ENCODE results near the gene HOXD9. TPM values are rescaled to one million over a fixed set of nuclear protein-coding genes. Genes with fewer than 3 reads are reported as not detected.

HOXD9 gene
- total and polyA plus RNA-seq, 8 donors, result 0.18 to 0.76 (median 0.49) TPM; not detected in 4

DNA sequence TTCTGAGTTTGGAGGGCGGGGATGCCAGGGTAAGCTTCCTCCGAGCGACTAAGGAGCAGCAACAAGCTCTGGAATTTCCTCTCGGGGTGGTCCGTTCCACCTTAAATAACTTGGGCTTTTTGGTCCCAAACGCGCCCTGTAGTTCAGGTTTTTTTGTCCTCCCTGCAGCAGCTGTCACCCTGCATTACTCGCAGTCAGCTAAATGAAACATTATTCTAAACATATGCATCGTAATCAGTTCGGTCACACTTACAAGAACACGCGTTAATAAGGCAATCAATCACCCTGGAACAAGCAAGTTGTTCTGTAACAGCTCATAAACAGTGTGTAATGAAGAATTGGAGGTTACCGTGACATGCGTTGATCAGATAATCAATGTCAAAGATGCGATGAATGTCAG, 47.0 kb upstream of the HOXD9 start:
- no peak for DNase-seq
- WGBS, 5 donors, result 6 to 14% (median 12%) methylated on average over 15 of the region's 15 CpGs
- intact Hi-C loops (cut with DNase I; ENCODE audit: low total_unique reads), result no loop called here

DNA sequence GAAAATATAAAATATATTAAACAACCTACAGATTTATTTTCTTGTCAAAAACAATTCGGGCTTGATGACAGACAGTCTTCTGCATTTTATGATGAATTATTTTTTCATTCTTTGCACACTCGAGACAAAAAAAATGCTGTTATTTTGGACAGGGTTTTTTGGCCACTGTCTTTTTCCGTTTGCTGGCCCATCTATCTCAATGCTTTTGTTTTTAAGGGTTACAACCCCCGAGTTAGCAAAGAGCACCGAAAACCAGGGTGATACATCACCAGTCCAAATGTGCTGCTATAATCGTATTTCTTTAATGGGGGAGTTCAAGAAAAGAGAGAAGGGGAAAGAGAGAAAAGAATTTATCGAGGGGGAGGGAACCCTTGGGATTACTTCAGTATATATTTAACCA, 46.5 kb upstream of the HOXD9 start:
- Histone ChIP-seq H3K4me3 (no peak overlapping the region), H3K36me3 (no peaks in the 10 kb centered on the region), H3K9me3 (peaks cover 0 to 17% (median 13%) of the 10 kb centered on the region in 4 donors), H3K27me3 (peaks cover 46 to 100% (median 99%) of the 10 kb centered on the region in 3 donors), H3K4me1 (peaks cover 4 to 35% (median 22%) of the 10 kb centered on the region in 4 donors), H3K27ac (no peak overlapping the region)
- intact Hi-C loops (cut with DNase I; ENCODE audit: low total_unique reads), result no loop called here
- DNase-seq, result no peak
- TF ChIP-seq, protein P1, sequence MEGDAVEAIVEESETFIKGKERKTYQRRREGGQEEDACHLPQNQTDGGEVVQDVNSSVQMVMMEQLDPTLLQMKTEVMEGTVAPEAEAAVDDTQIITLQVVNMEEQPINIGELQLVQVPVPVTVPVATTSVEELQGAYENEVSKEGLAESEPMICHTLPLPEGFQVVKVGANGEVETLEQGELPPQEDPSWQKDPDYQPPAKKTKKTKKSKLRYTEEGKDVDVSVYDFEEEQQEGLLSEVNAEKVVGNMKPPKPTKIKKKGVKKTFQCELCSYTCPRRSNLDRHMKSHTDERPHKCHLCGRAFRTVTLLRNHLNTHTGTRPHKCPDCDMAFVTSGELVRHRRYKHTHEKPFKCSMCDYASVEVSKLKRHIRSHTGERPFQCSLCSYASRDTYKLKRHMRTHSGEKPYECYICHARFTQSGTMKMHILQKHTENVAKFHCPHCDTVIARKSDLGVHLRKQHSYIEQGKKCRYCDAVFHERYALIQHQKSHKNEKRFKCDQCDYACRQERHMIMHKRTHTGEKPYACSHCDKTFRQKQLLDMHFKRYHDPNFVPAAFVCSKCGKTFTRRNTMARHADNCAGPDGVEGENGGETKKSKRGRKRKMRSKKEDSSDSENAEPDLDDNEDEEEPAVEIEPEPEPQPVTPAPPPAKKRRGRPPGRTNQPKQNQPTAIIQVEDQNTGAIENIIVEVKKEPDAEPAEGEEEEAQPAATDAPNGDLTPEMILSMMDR (IDR thresholded peaks at IDR 0.05), result no peak
- 18 to 29% (median 24%) methylated on average over 7 of the region's 7 CpGs for WGBS, 5 donors

More for the DNA sequence above, 47.0 kb upstream of the HOXD9 start:
- peaks cover 44 to 100% (median 99%) of the 10 kb centered on the region in 3 donors for H3K27me3 ChIP-seq
- no peaks in the 10 kb centered on the region for H3K36me3 ChIP-seq
- peaks cover 4 to 30% (median 18%) of the 10 kb centered on the region in 4 donors for H3K4me1 ChIP-seq
- no peak overlapping the region for H3K27ac ChIP-seq
- H3K9me3 ChIP-seq, result peaks cover 0 to 12% (median 8%) of the 10 kb centered on the region in 4 donors
- TF ChIP-seq, protein P1 (IDR thresholded peaks at IDR 0.05), result no peak
- TF ChIP-seq EP300 (IDR thresholded peaks at IDR 0.05) (no peak), POLR2A (IDR thresholded peaks at IDR 0.05) (no peak), POLR2AphosphoS5 (IDR thresholded peaks at IDR 0.05) (no peak)
- no peak overlapping the region for H3K4me3 ChIP-seq

DNA sequence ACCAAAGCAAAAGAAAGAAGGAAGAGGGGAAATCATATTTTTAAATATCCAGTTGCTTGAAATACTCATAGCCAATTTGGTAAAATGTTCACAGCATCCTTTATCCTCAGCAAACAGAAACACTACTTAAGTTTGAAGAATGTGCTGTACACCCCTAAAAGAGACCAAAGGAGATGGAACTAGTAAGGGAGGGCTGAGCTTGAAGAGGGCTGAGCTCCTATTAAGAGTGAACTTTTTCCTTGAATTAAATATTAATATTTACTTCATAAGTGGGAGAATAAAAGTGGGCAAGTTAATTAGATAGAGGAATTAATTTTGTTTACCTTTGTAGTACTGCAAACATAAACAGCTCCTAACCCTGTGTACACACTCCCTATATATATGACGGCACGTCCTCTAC, 45.7 kb upstream of the HOXD9 start:
- Histone ChIP-seq H3K4me3 (no peak overlapping the region), H3K27me3 (peaks cover 45 to 100% (median 99%) of the 10 kb centered on the region in 3 donors), H3K4me1 (peaks cover 4 to 27% (median 19%) of the 10 kb centered on the region in 4 donors), H3K27ac (no peak overlapping the region), H3K36me3 (no peaks in the 10 kb centered on the region), H3K9me3 (peaks cover 2 to 25% (median 21%) of the 10 kb centered on the region in 4 donors)
- 9 to 18% (median 15%) methylated on average over 2 of the region's 2 CpGs for WGBS, 5 donors
- TF ChIP-seq, protein P1 (IDR thresholded peaks at IDR 0.05), result no peak
- no peak for TF ChIP-seq EP300 (IDR thresholded peaks at IDR 0.05)
- TF ChIP-seq POLR2A (IDR thresholded peaks at IDR 0.05), result no peak
- TF ChIP-seq POLR2AphosphoS5 (IDR thresholded peaks at IDR 0.05), result no peak
- intact Hi-C loops (cut with DNase I; ENCODE audit: low total_unique reads), result no loop called here
- no peak for DNase-seq

DNA sequence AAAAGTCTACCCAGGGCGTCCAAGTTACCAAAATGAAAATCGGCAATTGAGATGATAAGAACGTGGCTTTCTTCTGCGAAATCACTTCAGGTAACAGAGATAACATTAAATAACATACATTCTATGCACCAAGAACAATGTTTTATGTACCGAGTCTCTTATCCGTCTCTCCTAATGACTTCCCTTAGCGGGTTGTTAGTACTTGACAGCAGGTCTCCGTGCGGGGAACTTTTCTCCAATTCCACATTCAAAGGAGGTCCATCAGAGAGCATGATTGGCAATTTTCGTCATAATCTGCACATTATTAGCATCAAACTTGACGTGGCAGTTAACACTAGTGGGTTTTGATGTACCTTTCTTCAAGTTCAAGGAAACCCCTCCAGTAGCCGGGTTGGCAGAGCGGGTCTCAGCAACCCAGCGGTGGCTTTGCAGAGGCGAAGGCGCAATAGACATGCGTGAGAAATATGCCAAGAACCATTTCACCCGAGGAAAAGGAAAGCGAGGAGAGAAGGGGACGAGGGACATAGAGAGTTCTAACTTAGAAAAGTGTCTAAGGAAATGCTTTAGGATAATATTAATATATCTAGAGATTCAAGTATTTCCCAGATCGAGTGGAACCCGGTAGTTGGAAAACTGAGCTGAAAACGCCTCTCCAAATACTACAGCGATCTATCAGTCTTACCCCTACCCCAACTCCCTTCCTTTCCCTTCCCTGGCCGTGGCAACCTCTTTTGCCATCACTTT, 43.8 kb upstream of the HOXD9 start:
- TF ChIP-seq POLR2AphosphoS5 (IDR thresholded peaks at IDR 0.05), result no peak
- TF ChIP-seq, protein P1 (IDR thresholded peaks at IDR 0.05), result no peak
- TF ChIP-seq POLR2A (IDR thresholded peaks at IDR 0.05), result no peak
- no peak for TF ChIP-seq EP300 (IDR thresholded peaks at IDR 0.05)
- H3K9me3 ChIP-seq, result peaks cover 9 to 42% (median 29%) of the 10 kb centered on the region in 4 donors
- H3K27ac ChIP-seq, result no peak overlapping the region
- no peaks in the 10 kb centered on the region for H3K36me3 ChIP-seq
- H3K4me3 ChIP-seq, result no peak overlapping the region
- intact Hi-C loops (cut with DNase I; ENCODE audit: low total_unique reads), result no loop called here
- 7 to 12% (median 8%) methylated on average over 25 of the region's 25 CpGs for WGBS, 5 donors
- peaks cover 0 to 45% (median 26%) of the 10 kb centered on the region in 4 donors for H3K4me1 ChIP-seq
- DNase-seq, result no peak
- peaks cover 63 to 100% (median 99%) of the 10 kb centered on the region in 3 donors for H3K27me3 ChIP-seq

Measured in stomach (tissue), 9 donors.